Measurements from ENCODE around the gene BRME1.

DNA sequence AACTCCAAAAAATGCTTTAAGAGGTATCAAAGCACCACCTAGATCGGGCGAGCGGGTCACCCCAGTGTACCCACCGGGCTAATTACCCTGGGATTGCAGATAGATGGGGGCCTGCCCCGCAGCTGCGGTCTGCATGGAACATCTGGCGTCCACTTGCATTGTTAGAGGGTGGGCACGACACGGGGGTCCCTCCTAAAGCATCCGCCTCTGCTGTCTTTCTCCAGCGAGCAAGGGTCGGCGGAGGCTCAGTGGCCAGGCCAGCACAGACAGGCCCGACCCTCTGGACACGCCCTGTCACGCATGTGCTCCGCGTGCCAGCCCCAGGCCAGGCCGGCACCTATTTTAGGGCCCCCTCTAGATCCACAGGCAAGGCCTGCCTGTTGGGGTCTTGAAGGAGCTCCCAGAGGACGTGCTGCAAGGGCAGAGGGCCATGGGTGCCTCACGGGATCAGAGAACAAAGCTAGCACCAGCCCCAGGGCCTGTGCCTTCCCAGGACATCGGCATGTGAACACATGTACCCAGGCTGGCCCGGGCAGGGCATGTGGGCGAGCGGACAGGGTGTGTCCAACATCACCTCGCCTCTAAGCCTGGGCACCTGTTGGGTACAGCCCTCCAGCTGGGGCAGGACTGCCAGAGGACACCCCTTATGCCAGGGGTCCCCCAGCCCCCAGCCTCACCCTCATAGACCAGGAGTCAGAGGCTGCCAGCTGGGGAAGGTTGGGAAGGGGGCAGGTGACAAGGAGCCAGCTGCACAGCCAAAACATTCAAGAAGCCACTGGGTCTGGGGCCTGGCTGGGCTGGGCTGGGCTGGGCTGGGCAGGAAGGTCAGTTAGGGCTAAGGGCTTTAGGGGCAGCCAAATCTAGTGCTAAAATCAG, 64.6 kb downstream of the BRME1 start:
- TF ChIP-seq CTCF (IDR thresholded peaks at IDR 0.05; ENCODE audit: poor library complexity, severe bottlenecking) (no peak), EP300 (conservative IDR thresholded peaks at IDR 0.05; ENCODE audit: poor library complexity, severe bottlenecking) (no peak)
